ENCODE results near the gene EBI3.

DNA sequence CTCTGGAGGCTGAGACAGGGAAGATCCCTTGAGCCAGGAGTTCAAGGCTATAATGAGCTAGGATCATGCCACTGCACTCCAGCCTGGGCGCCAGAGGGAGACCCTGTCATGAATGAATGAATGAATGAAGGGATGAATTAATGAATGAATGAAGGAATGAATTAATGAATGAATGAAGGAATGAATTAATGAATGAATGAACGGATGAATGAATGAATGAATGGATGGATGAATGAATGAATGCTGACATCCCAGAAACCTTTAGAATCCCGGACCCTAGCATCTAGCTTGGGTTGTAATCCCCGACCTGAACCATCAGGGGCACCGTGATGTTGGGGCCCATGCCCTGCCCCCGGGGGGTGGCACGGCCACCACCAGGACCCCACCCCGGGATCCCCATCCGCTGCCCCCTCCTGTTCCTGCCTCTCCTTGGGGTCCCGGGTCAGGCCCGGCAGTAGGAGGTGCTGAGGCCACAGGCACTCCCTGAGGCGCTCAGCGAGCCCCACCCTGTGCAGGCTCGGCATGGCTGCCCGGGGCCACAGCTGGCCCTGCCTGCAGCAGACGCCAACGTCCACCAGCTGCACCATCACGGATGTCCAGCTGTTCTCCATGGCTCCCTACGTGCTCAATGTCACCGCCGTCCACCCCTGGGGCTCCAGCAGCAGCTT, 3.4 kb downstream of the EBI3 start:
- TF ChIP-seq, protein P1, sequence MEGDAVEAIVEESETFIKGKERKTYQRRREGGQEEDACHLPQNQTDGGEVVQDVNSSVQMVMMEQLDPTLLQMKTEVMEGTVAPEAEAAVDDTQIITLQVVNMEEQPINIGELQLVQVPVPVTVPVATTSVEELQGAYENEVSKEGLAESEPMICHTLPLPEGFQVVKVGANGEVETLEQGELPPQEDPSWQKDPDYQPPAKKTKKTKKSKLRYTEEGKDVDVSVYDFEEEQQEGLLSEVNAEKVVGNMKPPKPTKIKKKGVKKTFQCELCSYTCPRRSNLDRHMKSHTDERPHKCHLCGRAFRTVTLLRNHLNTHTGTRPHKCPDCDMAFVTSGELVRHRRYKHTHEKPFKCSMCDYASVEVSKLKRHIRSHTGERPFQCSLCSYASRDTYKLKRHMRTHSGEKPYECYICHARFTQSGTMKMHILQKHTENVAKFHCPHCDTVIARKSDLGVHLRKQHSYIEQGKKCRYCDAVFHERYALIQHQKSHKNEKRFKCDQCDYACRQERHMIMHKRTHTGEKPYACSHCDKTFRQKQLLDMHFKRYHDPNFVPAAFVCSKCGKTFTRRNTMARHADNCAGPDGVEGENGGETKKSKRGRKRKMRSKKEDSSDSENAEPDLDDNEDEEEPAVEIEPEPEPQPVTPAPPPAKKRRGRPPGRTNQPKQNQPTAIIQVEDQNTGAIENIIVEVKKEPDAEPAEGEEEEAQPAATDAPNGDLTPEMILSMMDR (IDR thresholded peaks at IDR 0.05): no peak
- TF ChIP-seq POLR2A (IDR thresholded peaks at IDR 0.05) (no peak), POLR2AphosphoS5 (IDR thresholded peaks at IDR 0.05; ENCODE audit: insufficient read depth in 1 of 2, low read depth in 1 of 2) (no peak)

Measured in vagina (tissue), 2 donors.